ENCODE measurements around the gene ADGRL2.

The ADGRL2 gene

GRCh38 chr1:81982523-81982922 is 181.8 kb downstream of the ADGRL2 start:
- DNase-seq (ENCODE audit: low spot score) = no peak

GRCh38 chr1:81989524-81989923 is 188.8 kb downstream of the ADGRL2 start:
- peak; percentile 1 for DNase-seq (ENCODE audit: low spot score)

GRCh38 chr1:81990241-81990640 is 189.5 kb downstream of the ADGRL2 start:
- DNase-seq (ENCODE audit: low spot score) = no peak

GRCh38 chr1:81998165-81998564 is 197.4 kb downstream of the ADGRL2 start:
- DNase-seq (ENCODE audit: low spot score) = peak; percentile 15

- DNase-seq (ENCODE audit: low spot score) = no peak
Observed at GRCh38 chr1:81999364-81999763, 198.6 kb downstream of the ADGRL2 start.

- DNase-seq (ENCODE audit: low spot score) = no peak
Observed at GRCh38 chr1:82000221-82000620, 199.5 kb downstream of the ADGRL2 start.

GRCh38 chr1:82001345-82001744 is 200.6 kb downstream of the ADGRL2 start:
- no peak for DNase-seq (ENCODE audit: low spot score)

GRCh38 chr1:82007804-82008203 is 207.1 kb downstream of the ADGRL2 start:
- DNase-seq (ENCODE audit: low spot score) = no peak

GRCh38 chr1:82013702-82014101 is 213.0 kb downstream of the ADGRL2 start:
- DNase-seq (ENCODE audit: low spot score) = no peak

- DNase-seq (ENCODE audit: low spot score) = no peak
Observed at GRCh38 chr1:82015444-82015843, 214.7 kb downstream of the ADGRL2 start.

GRCh38 chr1:82018319-82018718 is 217.6 kb downstream of the ADGRL2 start:
- DNase-seq (ENCODE audit: low spot score) = no peak

- no peak for DNase-seq (ENCODE audit: low spot score)
Observed at GRCh38 chr1:82019508-82019907, 218.8 kb downstream of the ADGRL2 start.

- DNase-seq (ENCODE audit: low spot score) = peak; percentile 8
Observed at GRCh38 chr1:82030830-82031229, 230.1 kb downstream of the ADGRL2 start.

GRCh38 chr1:82032068-82032467 is 231.3 kb downstream of the ADGRL2 start:
- DNase-seq (ENCODE audit: low spot score) = no peak

- no peak for DNase-seq (ENCODE audit: low spot score)
Observed at GRCh38 chr1:82034812-82035211, 234.1 kb downstream of the ADGRL2 start.

Measured in kidney tubule cell (primary cell).